Kidney epithelial cell (primary cell): ENCODE results near the gene PRPS2. TPM values are rescaled to one million over a fixed set of nuclear protein-coding genes. Genes with fewer than 3 reads are reported as not detected.

Experiments used
- DNase-seq: peaks from one replicate; pipeline ENCODE4 v3.0.0-alpha.2; 2010; ENCODE audit warnings: low read depth
- H3K27me3 ChIP-seq: 2 replicates; pipeline ENCODE4 v1.6.0; 2011; ENCODE audit warnings: low read length; ENCODE audit not compliant: control insufficient read depth, insufficient read depth
- H3K36me3 ChIP-seq: 2 replicates; pipeline ENCODE4 v1.5.1; 2011; ENCODE audit warnings: low read length; ENCODE audit not compliant: control insufficient read depth, insufficient read depth
- H3K4me3 ChIP-seq: 2 replicates; pipeline ENCODE4 v1.5.1; 2011; ENCODE audit warnings: low read depth, mild to moderate bottlenecking, control low read depth, low read length
- total RNA-seq: library from RNA; depleted of rRNA; stranded (reverse); fragments of >200 nt; gene quantifications from 2 replicates; pipeline ENCODE4 v1.2.3, GENCODE V29; 2015
- TF ChIP-seq, protein P1 (sequence below): IDR thresholded peaks from 2 replicates; pipeline ENCODE4 v1.5.1; 2011; ENCODE audit warnings: mild to moderate bottlenecking, moderate library complexity, low read length, control low read depth, inconsistent platforms; ENCODE audit not compliant: insufficient read depth, poor library complexity, severe bottlenecking

PRPS2 gene
- total RNA-seq, 1 donor from 2014 or later, result 25.4 TPM

DNA sequence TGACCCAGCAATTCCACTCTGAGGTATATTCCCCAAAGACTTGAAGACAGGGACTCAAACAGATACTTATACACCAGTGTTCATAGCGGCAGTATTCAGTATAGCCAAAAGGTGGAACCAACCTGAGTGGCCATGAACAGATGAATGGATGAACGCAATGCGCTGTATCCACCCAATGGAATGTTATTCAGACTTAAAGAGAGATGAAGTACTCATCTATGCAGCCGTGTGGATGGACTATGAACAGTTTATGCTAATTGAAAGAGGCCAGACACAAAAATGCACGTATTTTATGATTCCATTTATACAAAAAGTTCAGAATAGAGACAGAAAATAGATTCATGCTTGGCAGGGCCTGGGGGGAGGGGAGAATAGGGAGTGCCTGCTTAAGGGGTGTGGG lies 26.3 kb downstream of the PRPS2 start:
- H3K4me3 ChIP-seq, result no peak overlapping the region
- DNase-seq, result no peak
- no peaks in the 10 kb centered on the region for H3K27me3 ChIP-seq
- TF ChIP-seq, protein P1, sequence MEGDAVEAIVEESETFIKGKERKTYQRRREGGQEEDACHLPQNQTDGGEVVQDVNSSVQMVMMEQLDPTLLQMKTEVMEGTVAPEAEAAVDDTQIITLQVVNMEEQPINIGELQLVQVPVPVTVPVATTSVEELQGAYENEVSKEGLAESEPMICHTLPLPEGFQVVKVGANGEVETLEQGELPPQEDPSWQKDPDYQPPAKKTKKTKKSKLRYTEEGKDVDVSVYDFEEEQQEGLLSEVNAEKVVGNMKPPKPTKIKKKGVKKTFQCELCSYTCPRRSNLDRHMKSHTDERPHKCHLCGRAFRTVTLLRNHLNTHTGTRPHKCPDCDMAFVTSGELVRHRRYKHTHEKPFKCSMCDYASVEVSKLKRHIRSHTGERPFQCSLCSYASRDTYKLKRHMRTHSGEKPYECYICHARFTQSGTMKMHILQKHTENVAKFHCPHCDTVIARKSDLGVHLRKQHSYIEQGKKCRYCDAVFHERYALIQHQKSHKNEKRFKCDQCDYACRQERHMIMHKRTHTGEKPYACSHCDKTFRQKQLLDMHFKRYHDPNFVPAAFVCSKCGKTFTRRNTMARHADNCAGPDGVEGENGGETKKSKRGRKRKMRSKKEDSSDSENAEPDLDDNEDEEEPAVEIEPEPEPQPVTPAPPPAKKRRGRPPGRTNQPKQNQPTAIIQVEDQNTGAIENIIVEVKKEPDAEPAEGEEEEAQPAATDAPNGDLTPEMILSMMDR, result no peak
- H3K36me3 ChIP-seq, result no peaks in the 10 kb centered on the region

DNA sequence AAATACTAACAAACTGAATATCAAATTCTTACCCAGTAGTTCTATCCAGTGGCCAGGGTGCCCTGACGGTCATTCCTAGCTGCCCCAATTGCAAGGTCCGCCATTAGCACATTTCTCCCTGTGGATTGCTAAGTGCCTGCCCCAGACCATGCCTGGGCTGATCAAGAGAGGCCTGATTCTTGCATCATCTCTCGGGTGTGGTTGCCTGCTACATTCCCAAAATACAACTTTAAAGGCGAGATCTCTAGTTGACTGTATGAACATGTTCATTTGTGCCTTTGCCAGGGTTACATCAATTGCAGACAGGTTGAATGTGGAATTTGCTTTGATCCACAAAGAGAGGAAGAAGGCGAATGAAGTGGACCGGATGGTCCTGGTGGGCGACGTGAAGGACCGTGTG lies 28.0 kb downstream of the PRPS2 start:
- TF ChIP-seq, protein P1, result no peak
- DNase-seq, result no peak
- H3K36me3 ChIP-seq, result no peaks in the 10 kb centered on the region
- no peak overlapping the region for H3K4me3 ChIP-seq
- no peaks in the 10 kb centered on the region for H3K27me3 ChIP-seq

DNA sequence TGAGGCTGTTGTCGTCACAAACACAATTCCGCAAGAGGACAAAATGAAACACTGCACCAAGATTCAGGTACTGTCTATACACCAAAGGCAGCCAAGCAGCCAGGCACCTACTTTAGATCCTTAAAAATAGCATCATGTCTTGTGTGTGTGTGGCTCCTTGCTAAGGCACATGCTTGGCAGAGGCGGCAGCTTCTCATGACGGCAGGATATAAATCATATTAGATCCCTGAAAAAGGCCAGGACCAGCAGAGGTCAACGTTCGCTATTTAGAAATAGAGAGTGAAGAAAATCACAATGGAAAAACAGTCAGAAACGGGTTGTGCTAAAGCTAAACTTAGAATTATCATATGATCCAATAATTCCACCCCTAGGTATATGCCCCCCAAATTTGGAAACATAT lies 29.5 kb downstream of the PRPS2 start:
- no peaks in the 10 kb centered on the region for H3K27me3 ChIP-seq
- H3K36me3 ChIP-seq, result no peaks in the 10 kb centered on the region
- TF ChIP-seq, protein P1, result no peak
- H3K4me3 ChIP-seq, result no peak overlapping the region
- DNase-seq, result no peak

DNA sequence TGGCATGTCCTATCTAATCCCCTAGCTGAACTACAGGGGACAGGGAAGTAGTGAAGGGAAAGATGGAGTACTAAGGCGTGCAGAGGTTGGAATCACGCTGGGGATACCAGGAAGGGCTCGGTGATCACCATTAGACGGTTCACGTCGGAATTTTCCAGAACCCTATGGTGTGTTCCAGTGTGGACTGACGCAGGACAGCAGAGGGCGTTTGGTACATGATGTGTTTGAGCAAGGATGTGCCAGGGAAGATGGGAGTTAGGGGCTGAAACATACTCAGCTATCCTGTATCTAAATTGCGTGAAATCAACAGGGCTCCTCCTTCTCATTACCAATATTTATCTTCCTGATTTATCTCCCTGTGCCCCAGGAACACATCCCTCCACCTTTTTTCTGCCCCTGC lies 33.7 kb downstream of the PRPS2 start:
- no peak for DNase-seq
- no peak overlapping the region for H3K4me3 ChIP-seq
- no peaks in the 10 kb centered on the region for H3K36me3 ChIP-seq
- no peaks in the 10 kb centered on the region for H3K27me3 ChIP-seq
- TF ChIP-seq, protein P1, result no peak

DNA sequence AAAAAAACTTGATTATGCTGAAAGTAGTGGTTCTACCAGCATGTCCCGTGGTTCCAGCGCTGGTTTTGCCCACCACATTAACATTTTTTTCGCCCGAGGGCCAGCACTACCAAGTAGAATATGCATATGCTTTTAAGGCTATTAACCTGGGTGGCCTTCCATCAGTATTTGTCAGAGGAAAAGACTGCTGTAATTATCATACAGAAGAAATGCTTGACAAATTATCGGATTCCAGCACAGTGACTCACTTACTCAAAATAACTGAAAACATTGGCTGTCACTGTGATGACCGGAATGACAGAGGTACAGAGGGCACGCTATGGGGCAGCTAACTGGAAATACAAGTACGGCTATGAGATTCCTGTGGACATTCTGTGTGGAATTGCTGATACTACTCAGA lies 34.6 kb downstream of the PRPS2 start:
- H3K4me3 ChIP-seq, result no peak overlapping the region
- DNase-seq, result peak; percentile 50
- no peaks in the 10 kb centered on the region for H3K27me3 ChIP-seq
- H3K36me3 ChIP-seq, result no peaks in the 10 kb centered on the region
- TF ChIP-seq, protein P1, result no peak

DNA sequence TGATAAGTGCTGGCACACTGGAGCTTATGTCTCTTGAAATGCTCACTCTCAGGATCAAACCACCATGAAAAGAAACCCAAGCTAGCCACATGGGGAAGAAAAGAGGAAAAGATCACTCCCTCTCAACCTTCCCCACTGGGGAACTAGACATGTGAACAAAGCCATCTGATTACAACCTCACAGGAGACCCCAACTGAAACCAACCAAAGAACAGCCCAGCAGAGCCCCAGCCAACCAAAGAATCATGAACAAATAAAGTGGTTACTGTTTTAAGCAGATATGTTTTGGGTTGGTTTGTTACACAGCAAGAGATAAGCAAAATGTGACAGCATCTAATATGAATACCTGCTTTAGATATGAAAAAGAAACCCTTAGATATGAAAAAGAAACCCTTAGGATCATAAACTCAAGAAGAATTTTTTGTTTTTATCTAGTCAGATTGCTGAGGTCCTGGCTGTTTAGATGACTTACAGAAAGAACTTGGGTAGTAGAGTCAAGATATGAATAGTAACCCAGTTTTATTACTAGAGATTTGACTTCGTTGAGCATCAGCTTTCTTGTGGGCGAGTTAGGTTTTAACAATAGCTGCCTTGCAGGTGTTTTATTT lies 52.0 kb downstream of the PRPS2 start:
- no peak for DNase-seq
- TF ChIP-seq, protein P1, result no peak
- Histone ChIP-seq H3K4me3 (no peak overlapping the region), H3K36me3 (no peaks in the 10 kb centered on the region), H3K27me3 (no peaks in the 10 kb centered on the region)
